ENCODE results near the gene DSE.

GRCh38 chr6:116382587-116382986 is 11.8 kb downstream of the DSE start:
- TF ChIP-seq POU2F2 (IDR thresholded peaks at IDR 0.05; ENCODE audit: low read depth, low read length), result no peak
- TF ChIP-seq POLR2AphosphoS5 (IDR thresholded peaks at IDR 0.05; ENCODE audit: low read depth, low read length), result no peak
- TF ChIP-seq POLR2A (IDR thresholded peaks at IDR 0.05; ENCODE audit: low read depth, low read length), result no peak
